Measurements from ENCODE around the gene ERMAP. TPM values are rescaled to one million over a fixed set of nuclear protein-coding genes. Genes with fewer than 3 reads are reported as not detected.

ERMAP gene, protein sequence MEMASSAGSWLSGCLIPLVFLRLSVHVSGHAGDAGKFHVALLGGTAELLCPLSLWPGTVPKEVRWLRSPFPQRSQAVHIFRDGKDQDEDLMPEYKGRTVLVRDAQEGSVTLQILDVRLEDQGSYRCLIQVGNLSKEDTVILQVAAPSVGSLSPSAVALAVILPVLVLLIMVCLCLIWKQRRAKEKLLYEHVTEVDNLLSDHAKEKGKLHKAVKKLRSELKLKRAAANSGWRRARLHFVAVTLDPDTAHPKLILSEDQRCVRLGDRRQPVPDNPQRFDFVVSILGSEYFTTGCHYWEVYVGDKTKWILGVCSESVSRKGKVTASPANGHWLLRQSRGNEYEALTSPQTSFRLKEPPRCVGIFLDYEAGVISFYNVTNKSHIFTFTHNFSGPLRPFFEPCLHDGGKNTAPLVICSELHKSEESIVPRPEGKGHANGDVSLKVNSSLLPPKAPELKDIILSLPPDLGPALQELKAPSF
- 5.6 TPM for polyA plus RNA-seq (2013, experiment 1 of 2; ENCODE audit: insufficient read length)
- polyA plus RNA-seq (2013, experiment 2 of 2; ENCODE audit: insufficient read length), result 6.5 TPM

DNA sequence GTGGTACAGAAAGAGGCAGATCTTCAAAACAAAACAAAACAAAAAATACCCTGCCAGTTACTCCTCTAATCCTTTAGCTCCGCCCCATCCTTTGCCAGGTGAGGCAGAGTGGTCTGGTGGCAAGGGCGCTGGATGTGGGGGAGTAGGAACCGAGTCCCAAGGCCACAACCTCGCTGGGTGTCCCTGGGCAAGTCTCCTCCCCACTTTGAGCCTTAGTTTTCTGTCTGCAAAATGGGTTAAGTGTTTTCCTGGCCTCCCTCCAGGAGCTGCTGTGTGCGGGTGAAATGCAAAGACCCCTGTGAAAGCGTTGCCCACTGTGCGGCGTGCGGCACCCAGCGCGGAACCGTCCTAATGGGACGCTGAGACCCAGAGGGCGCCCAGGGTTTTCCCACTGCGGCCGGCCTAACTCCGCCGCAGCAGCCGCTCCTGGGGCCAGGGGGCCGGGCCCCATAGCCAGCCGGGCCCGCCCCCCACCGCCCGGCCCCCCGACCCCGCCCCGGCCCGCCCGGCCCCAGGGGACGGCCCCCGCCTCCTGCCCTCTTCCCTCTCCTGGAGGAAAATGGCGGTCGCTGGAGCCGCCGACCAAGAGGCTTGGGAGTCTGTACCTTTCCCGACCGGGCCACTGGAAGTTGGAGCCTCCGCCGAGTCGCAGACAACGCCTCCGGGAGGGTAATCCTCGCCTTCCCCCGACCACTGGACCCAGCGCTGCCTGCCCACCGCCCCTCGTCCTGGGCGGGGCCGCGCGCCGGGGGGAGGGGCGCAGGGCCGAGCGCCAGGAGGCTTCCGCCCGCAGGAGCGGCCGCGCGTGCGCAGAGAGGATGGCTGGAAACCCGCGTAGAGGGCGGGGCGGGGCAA lies at the start of gene ERMAP, which contains the start of gene SVBP:
Gene ERMAP (plus strand): TSS at position 538 of the 855 bp plus-strand sequence. CDS start 13,327 bp downstream, outside the sequence.
Gene SVBP (minus strand): TSS at position 813 of the 855 bp plus-strand sequence. CDS start 853 bp downstream, outside the sequence.
- DNase-seq, result peak; percentile 85

DNA sequence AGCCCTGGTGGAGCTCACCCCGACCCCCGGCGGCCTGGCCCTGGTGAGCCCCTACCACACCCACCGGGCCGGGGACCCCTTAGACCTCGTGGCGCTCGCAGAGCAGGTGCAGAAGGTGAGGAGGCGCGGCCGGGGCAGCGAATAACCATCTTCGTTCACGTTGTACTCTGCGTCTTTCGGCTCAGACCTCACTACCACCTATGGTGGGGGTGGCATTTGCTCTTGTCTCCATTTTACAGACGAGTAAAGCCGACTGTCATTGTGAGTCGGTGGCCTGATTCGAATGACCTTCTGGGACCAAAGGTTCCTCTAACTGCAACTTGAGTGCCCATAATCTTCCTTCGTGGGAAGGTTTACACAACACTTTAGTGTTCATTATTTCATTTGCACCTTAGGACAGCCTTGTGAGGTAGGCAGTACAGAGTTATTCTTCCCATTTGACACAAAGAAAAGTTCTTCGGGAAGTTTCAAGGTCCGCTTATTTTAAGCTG lies 49.4 kb upstream of the ERMAP start:
- no peak for DNase-seq

DNA sequence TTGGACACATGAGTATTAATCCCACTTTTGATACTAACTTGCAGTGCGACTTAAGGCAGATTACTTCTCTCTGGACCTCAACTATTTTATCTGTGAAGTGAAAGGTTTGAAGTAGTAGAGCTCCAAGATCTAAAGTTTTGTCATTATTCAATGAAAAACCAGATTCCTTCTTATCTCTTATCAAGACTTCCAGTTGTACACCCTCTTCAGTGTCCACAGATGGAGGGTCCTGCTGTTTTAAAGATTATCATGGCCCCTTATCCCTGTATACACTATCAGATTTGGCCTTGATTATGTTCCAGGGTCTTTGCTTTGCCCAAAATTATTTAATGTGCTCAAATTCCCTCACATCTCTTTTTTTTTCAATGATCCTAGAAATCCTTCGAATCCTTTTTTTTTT lies 48.8 kb upstream of the ERMAP start:
- DNase-seq, result no peak

DNA sequence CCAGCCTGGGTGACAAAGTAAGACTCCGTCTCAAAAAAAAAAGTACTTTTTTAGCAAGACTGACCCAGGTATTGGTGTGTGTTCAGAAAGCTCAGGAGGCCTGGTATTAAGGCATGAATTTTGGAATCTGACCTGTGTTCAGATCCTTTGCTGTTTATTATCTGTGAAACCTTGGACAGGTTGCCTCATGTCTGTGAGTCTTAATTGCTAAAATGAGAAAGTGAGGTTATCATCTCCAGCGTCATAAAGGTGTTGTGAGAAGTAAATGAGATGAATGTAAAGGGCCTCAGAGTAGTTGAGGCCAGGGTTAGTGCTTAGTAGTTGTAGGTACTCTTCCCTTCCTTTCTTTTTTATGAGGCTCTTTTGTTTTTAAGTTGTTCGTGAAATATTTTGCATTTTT lies 47.1 kb upstream of the ERMAP start:
- no peak for DNase-seq

DNA sequence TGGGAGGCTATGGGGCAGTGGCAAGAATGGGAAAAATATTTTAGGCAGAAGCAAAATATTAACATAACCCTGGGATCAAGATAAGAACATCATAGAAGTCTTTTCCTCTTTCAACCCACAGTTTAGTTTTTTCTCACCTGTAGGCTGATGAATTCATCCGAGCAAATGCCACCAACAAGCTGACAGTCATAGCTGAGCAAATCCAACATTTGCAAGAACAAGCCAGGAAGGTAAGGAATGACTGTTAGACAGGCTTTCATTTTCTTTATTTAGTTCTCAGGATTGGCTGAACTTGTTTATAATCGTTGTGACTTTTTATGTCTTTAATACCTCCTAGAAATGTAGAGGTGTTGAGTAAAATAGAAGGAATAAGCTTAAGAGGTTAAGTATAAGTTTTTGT lies 43.5 kb upstream of the ERMAP start:
- no peak for DNase-seq

DNA sequence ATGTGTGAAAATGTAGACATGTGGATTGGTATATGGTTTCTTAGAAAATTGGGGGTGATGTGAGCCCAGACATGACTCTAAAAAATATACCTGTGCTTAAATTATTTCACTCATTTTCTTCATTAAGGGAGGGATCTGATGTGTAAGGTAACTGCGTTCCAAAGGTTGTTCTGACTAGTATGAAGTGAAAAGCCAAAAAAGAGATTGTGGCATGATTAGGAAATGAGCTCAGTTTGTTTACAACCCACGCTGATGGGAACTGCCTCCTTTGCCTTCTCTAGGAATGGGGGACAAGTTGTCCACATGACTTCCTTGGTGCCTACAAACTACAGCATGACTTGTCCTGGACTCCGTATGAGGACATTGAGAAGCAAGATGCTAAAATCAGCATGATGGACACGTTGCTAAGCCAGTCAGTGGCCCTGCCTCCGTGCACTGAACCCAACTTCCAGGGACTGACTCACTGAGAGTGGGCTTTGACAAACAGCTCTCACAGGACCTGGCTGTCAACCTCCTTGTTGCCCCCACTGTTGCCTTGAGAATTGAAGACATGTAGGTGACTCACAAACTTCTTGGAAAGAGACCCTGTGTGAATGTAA lies 41.9 kb upstream of the ERMAP start:
- DNase-seq, result no peak

DNA sequence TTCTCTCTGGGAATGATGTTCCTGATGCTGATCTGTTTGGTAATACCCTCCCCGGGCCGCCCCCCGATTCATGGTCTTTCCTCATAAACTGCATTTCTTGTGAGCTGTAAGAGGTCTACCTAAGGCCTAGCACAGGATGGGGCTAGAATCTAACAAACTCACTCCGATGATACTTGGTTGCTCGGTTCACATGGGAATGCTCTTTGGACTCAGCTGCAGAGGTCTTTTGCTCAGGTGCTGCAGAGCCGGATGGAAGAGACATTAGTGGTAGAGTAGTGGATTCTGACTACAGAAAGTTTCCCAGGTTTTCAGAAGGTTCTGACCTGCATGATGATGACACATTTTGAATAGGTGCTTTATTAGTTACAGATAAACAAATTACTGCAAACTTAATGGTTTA lies 40.4 kb upstream of the ERMAP start:
- no peak for DNase-seq

DNA sequence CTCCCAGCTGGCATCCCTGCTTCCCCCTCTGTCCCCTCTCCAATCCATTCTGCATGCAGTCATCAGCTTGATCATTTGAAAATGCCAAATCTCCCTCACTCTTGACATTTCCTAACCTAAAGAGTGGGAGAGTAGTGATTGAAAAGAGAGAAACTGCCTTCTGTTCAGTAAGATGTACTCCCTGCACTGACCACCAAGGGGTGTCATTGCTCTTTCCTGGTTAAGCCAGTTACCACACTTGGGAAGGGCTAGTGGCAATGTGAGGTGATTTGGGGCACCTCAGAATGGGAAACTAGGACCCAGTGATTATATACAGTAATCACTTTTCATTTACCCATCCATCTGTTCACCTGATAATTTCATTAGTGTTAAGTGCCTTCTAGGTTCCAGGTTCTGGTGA lies 39.1 kb upstream of the ERMAP start:
- peak; percentile 35 for DNase-seq

DNA sequence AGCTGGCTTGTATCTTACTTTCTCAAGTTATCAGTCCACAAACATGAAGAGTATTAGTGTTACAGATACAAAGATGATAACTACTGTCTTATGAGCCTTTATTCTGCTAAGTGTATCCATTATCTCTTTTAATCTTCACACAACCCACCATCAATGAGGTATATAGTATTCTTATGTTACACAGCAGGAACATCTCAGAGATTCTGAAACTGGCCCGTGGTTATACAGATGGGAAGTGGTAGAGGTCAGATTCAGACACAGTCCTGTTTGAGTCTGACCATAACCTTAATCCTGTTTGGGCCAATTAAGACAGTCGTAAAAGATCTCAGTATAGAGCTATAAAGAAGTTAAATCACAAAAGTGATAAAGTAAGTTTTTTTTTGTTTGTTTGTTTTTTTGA lies 37.2 kb upstream of the ERMAP start:
- DNase-seq, result no peak

DNA sequence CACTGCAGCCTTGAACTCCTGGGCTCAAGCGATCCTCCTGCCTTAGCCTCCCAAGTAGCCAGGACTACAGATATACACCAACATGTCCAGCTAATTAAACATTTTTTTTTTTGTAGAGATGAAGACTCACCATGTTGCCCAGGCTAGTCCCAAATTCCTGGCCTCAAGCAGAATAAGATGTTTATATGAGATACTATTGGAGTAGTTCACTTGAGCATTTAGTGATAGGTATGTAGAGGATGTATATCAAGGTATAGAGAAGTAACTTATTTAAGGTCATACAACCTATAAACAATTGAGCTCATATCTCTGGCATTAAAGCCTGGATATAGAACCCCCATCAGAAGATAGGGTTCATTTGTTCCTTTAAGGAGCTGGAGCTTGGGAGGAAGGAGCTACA lies 36.7 kb upstream of the ERMAP start:
- no peak for DNase-seq

DNA sequence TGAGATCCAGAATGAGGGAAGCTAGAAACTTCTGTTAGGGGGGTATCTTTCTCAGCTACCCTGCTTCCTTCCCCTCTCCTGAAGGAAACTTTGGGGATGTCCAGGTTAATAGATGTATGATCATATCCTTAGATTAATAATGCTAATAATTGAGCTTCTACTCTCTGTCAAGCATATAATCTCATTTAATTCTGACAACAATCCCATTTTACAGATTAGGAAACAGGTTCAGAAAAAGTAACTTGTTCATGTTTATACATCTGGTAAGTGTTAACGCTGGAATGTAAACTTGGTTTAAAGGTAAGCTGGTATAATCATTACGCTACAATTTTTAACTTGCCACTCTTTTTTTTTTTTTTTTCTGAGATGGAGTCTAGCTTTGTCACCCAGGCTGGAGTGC lies 33.8 kb upstream of the ERMAP start:
- no peak for DNase-seq

DNA sequence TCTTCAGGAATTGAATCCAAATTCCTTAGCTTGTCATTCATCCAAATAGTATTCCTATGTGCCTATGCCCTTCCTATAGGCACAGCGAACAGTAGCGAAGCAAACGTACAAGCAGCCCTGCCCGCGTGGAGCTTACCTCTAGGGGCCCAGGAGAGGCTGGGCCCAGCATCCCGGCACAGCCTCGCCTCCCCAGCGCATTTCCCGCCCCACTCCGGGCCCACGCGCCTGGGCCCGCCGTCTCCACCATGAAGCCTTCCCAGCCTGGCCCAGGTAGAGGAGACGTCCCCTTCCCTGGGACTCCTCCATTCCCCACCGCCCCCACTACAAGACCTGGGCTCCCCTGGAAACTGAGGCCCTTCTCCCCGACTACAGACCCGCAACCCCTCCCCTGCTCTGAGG lies 32.4 kb upstream of the ERMAP start:
- no peak for DNase-seq

DNA sequence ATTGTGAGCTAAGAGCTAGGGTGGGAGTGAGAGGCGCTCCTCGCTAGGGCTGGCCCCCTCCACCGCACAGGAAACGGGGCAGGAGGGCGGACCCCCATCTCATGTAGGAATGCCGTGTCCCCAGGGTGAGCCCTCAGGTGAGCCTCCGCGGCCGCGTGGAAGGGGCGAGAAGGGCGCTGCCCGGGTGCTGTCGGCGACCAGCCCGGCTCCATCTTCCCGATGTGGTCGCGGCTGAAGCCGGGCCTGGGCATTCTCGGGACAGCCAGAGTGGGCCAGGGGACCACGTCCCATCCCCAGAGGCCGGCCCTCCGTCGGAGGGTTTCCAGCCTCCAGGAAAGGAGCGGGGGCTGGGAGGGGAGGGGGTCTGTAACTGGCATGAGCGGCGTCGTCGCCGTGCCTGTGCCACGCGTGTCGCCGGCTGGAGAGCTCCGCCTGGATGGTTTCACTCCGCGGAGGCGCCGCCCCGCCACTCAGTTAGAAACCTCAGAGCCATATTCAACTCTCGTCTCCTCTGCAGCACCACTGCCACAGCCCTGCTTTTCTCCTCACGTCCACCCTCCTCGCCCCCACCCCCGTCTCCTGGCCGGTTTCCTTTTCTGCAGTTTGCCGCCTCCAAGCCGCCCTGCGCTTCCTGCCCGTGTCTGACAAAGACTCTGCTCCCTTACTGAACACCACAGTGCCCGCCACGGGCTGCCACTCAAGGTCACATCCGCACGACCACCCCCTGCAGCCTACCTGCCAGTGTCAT lies 31.8 kb upstream of the ERMAP start, which contains the start of gene TMEM269:
Gene TMEM269 (plus strand): TSS at position 46 of the 748 bp plus-strand sequence. CDS start 4,903 bp downstream, outside the sequence.
- DNase-seq, result peak; percentile 17

DNA sequence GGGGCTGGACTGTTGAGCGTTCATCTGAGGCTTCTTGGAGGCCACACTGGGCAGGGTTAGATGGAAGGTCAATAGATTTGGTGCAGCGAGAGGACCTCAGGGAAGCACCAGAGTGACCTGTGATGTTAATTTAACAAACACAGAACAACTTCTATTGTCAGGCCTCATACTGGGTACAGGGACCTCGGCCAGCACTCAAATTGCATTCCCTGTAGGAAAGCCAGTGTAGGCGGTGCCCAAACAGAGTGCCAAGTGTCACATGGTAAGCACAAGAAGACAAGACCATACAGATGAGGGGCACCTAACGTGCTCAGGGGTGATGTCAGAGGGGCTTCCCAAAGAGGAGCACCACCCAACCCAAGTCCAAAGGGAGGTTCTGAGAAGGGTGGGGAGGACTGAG lies 30.8 kb upstream of the ERMAP start:
- no peak for DNase-seq

DNA sequence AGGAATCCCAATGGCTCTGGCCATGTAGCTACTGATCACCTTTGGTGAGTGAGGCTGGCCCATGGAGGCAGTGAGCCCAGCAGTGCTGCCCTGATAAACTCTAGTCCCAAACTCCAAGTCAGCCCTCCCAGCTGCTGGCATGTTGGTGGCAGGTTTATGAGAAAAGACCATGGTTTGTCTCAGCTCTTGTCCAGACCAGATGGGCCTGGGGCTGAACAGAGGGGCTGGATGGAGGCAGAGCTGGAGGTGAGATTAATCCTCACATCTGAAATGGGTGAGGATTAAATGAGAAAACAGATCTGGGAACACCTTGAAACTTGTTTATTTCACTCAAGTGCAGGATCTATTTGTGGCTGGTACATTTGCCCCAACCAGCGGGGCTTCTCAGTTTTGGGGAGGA lies 28.9 kb upstream of the ERMAP start:
- no peak for DNase-seq

DNA sequence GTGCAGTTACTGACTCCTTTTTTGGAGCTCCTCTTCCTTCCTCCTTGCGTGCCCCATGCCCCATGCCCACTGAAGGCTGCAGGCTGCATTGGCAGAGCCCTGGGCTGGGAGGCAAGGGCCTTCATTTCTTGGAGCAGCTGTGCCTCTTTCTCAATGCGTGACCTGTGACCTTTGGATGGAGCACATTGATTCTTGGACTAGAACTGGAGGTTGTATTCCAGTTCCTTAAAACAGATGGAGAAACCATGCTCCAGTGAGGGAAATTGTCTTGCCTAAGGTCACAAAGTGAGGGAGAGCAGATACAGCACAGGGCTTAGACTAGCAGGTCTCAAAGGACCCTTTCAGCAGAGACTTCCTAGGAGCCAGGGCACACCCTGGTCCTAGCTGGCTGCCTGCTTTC lies 23.1 kb upstream of the ERMAP start:
- DNase-seq, result no peak

DNA sequence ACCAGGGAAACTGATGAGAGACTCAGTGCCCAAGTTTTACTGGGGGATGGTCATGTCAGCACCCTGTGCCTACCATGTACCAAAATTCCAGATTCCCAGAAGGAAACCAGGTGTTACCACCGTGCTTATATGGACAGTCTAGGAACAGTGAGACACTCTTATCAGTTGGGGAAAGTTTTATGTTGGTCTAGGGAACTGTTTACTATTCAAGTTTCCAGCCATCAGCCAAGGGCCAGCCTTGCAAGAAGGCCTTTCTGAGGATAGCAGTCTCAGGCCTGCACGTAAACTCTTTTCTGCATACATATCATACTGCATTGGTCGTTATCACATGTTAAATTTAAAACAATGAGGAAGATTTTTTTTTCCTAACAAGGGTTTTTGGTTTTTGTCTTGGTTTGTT lies 19.5 kb upstream of the ERMAP start:
- DNase-seq, result no peak

DNA sequence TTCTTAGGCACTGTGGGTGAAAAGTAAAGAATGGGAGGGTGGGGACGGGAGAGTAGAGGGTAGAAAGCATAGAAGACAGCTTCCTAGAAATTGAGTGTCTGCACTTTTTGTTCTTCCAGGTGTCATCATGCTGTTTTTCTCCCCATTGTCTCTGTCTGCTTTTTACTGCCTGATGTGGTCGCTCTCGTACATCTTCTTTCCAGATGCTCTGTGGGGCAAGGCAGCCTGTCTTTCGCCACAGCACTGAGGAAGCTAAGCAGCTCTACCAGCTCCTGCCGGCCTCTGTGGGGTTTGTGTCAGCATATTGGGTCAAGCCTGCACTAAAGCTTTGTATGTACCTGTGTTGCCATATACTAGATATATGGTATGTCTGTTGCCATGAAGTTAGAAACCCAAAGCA lies 18.9 kb upstream of the ERMAP start:
- DNase-seq, result no peak

DNA sequence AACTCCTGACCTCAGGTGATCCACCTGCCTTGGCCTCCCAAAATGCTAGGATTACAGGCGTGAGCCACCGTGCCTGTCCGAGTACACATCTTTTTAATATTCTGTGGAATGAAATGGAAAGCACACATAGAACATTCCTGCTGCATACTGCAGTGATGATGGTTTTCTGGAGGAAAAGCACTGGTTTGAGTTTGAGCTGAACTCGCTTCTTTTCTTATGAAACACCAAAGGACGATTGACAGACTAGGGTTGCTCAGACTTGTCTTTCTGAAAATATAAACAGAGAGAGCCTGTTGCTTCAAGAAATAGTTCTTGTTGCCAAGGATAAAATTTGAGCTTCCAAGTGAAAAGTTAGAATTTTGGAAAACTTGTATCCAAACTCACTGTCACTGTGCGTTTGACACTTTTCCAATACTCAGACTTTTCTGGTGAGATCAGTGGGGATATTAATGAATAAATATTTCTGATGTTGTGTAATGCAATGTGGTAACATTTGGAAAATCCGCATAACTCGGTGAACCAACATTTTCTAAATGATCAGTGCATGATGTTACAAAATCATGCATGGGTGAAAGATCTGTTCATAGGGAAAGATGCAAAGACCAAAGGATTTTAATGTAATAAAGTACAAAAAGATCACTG lies 15.0 kb upstream of the ERMAP start:
- no peak for DNase-seq

DNA sequence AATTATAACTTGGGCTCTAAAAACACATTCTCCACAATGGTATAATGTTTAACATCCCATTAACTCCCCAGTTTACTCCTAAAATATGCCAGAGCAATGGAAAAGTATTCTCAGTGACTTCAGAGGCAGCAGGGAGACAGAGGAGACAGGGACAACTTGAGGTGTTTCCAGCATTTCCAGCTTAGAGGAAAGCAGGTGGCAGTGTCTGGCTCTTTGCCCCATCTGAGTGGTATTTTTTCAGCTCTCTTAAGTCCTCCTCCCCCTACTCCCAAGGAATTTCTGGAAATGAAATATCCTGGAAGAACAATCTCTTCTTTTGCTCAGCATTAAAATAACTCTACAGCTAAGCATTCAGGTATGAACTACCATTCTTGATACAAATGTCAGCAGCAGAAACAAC lies 10.8 kb upstream of the ERMAP start:
- DNase-seq, result no peak

DNA sequence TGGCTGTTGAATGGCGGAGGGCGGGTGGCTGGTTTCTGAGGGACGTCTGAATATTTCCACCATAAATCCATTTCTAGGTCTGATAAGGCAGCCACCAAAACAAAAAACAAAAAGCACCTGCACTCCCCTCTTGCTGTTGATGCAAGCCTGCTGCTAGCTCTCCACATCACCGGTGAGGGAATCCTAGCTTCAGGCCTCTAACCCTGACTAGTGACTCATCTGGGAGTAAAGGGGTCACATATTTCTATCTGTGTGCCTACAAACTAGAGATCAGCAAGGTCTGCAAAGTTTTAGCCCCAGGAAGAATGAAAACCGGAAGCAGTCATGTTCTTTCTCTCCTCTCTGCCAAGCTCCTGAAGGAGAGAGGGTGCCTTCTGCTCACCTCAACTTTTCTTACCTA lies 10.3 kb upstream of the ERMAP start:
- DNase-seq, result no peak

Measured in fibroblast of skin of back (primary cell).